GM21825 (cell line): Measurements from ENCODE around the gene ACSS3.
A peak's percentile ranks its signal among the peaks of the same experiment; 100 is the strongest.
"Not testable (repeated sequence)": the region's sequence is repeated elsewhere in the genome, so short reads cannot be mapped to it uniquely, and the experiment has no call there.

Experiments
- ATAC-seq: cut with Tn5 transposase; IDR thresholded peaks from one replicate; pipeline ENCODE4 v1.9.1; 2021; ENCODE audit warnings: mild to moderate bottlenecking, moderate library complexity; ENCODE audit not compliant: unreplicated experiment

The ACSS3 gene

GRCh38 chr12:81094718-81095360, 17.0 kb downstream of the ACSS3 start:
- ATAC-seq, result no peak

DNA sequence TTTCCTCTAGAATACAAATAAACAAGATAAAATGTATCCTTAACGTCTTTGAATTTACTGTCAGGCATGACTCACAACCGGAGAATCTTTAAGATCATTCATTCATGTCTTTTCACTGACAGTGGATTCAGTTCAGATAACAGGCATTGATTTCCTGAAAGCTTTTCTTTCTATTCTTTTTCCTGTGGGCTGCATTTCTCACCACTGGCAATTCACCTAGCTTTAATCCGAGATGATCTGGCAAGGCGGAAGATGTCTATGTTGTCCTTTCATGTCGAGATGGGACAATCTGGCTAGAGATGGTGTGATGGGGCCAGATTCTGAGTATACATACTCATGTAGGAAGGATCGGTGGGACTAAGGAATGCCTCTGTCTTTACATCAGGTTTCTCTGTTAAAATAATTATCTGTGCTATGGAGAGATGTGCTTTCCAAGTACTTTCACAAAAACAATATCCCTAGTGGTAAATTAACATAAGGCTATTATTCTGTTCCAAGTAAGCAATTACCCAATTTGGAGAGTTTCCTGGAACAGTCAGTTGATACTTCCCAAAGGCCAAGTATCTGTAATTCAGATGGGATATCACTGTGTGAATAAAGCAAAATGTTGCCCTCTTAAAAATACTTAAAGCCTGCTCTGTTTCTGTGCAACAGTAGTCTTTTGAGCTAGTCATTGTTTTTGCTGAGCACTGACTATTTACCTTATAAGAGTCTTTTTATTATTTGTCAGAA, 17.8 kb downstream of the ACSS3 start:
- no peak for ATAC-seq

- no peak for ATAC-seq
These were observed 27.8 kb downstream of the ACSS3 start for GRCh38 chr12:81105687-81106086.

DNA sequence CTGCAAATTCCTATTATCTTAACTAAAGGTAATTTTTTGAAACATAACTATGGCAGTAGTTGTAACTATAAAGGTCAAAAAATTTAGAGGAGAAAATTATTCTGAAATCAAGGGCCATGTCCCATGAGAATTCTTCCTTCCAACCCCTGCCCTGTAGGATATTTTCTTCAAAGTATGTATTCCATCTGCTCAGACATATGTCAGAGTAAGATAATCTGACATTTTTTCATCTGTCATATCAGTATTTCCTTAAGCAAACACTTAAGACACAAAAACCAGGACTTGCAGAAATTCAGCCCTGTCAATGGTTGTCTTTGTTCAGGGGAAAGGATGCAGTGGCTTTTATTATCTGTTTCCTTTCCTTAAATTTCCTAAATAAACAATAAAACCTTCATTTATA, 36.3 kb downstream of the ACSS3 start:
- ATAC-seq, result no peak

DNA sequence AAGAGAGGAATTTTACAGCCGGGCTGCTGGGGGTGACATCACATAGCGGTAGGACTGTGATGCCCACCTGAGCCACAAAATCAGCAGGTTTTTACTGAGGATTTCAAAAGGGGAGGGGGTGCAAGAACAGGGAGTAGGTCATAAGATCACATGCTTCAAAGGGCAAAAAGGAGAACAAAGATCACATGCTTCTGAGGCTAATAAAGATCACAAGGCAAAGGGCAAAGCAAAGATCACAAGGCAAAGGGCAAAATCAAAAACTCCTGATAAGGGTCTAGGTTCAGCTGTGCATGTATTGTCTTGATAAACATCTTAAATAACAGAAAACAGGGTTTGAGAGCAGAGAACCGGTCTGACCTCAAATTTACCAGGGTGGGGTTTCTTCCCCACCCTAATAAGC, 41.2 kb downstream of the ACSS3 start:
- ATAC-seq, result not testable (repeated sequence)

DNA sequence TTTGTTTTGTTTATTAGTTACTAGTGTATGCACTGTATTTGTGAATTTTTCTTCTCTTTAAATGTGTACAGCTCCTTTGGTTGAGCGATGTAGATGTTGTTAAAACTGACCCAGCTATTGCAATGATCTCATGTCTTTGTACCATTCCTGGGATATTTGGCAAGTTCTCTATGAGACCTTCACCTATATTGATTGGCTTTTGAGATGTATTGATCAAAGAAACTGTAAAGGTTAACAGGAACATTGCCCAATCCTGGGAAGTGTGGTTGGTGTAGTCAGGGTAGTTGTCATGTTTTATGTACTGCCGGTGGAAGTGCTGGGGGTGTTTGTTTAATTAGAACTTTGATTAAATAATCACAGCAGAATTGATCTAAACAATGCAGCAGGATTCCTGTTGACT, 43.1 kb downstream of the ACSS3 start:
- no peak for ATAC-seq

GRCh38 chr12:81123611-81124010, 45.7 kb downstream of the ACSS3 start:
- no peak for ATAC-seq

DNA sequence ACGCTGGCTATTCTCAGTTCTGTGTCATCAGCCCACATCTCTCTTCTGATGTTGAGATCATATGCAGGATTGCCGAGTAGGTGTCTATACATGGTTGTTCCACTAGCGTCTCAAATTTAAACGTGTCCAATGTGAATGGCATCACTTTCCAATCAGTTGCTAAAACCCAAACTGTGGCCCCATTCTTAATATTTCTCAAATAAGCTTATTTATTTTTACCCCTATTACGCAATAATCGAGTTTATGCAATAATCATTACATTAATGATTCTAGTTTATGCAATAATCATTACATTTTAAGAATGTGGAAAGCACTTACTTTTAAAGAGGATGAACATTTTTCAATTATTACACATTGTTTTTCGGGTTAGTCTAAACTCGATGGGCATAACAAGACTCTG, 47.8 kb downstream of the ACSS3 start:
- ATAC-seq, result no peak

GRCh38 chr12:81128930-81129554, 51.2 kb downstream of the ACSS3 start:
- ATAC-seq, result peak; percentile 91

DNA sequence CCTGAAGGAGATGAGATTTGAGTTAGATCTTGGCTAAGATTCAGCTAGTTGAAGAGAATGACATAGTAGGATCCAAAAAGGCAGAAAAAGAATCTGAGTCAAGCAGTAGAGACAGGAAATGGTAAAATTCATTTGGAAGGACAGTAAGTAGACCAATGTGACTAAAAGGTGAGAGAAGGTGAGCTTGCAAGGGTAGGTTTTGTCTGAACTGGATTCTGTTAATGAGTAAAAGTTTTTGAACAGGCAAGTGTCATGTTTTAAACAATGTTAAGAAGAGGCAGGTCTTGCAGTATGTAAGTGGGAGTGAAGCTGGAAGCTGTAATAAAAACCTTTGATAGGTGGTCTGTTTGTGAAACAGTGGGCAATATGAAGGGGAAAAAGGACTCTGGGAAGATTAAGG, 58.6 kb downstream of the ACSS3 start:
- no peak for ATAC-seq

DNA sequence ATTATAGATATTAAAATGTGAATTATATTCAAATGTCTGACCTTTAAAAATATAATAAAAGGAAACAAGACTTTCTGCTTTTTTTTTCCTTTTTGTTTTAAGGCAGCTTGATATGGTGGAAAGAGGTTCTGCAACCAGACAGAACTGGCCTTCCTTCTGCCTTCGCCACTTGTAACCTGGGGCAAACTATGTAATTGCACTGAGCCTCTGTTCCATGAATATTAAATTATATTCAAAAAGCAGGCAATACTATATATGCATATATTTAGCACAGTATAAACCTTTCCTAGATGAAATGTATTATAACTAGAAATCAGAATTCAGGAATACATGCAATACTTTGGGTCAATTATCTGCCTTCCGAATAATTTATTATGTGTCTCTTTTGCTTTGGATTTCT, 59.9 kb downstream of the ACSS3 start:
- no peak for ATAC-seq

DNA sequence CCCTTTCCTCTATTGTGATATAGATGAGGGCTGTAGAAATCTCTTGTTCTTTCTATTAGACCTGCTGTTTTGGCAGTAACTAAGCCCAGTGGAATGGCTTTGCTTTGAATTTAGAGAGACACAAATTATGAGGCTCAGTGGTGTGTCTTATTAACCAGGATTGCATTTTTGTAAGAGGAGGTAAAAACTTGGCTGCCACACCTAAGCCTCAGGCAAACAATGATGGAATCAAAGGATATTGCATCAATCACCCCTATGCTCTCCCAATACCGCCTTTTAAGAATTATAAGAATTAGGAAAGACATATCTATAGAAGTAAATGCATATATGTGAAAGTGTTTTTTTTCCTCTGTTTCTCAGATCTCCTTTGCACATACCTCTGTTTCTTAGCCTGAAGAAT, 63.3 kb downstream of the ACSS3 start:
- no peak for ATAC-seq

GRCh38 chr12:81143057-81143456, 65.2 kb downstream of the ACSS3 start:
- ATAC-seq, result no peak

DNA sequence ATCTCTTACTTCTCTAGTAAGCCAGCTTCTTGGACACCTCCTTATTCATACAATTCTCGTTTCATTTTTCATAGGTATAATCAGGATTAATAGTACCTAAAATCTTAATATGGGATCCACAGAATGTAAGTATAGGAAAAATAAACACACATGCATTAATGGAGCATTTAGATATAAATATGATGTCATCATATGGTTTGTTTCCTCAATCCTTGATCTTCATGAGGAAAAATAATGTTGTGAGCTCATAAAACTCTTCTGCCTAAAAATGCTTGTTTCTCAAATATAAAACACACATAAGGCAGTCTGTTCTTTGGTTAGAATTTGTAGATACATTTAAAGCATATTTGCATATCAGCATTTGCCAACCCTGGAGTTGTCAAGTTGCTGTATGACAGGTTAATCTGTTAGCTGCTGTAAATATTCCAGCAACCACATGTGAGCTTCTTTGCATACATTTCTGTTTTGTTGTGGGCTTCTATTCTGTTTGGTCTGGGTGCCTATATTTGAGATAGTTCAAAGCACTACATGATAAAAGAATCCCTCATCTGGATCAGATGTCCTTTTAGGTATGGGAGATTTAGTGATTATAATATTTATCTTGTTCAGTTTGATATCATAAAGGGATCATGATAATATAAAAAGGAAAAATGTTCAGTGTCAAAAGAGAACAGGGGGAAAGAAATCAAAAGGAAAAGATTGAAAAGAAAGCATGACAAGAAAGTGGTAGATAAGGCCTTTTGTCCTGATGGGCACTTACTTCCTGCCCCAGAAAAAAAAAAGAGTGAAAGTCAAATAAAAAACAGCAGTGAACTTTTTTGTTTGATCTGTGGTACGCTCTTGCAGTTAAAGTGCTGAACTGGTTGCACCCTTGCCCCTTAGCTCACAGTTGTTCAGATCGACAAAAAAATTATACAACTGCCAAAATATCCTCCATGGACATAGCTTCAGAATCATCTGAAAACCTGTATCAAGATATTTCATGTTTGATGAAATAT, 68.6 kb downstream of the ACSS3 start:
- ATAC-seq, result no peak

GRCh38 chr12:81147292-81147919, 69.5 kb downstream of the ACSS3 start:
- no peak for ATAC-seq

DNA sequence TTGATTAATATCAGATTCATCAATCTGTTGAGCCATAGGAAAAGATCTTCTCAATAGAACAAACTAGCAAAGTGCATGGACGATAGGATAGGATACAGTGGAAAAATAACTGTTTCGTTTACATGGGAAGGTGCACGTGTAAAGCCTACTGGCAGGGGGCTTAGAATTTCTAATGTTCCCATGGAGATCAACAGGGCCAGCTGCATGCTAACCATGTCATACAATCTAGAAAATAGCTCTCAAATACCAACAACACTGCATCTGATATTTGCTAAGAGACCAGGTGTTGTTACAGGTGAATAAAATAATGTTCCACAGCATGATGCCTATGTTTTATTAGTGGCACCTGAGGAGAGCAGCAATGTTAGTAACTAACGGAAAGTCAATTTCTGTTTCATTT, 72.5 kb downstream of the ACSS3 start:
- no peak for ATAC-seq

DNA sequence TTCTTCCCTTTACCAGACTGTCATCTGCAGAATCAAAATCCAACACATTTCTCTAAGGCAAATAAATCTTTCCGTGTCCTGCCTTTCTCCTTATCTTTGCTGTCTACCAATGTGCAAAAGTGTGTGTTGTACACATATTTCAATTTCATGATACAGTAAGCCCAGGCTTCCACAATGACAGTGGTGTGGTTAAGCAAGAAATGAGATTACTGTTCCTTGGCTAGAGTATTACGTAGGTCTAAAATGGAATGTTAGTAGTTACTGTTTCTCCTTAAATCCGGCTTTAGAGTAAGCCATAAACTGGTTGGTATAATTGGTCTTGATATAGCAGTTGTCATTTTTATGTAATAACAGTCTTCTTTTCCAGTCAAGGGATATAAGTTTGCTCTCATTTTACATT, 82.0 kb downstream of the ACSS3 start:
- ATAC-seq, result no peak

DNA sequence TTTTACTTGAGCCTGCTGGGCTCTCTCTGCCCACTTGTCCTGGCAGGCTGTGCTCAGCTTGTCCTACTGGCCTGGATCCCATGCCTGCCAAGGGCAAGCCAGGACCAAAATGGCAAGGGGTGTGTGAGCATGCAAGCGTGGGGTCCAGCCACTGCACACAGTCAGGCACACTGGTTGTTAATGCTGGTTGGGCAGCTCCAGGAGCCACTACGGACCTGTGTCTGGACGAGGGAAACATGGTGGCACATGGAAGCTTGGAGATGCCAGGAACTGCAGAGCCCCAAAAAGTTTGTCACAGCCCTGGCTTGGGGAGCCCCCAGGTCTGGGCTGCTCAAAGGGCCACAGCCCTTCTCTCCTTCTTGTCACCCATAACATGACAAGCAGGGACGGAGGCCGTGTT, 83.8 kb downstream of the ACSS3 start:
- ATAC-seq, result no peak

GRCh38 chr12:81162391-81163136, 84.7 kb downstream of the ACSS3 start:
- no peak for ATAC-seq

DNA sequence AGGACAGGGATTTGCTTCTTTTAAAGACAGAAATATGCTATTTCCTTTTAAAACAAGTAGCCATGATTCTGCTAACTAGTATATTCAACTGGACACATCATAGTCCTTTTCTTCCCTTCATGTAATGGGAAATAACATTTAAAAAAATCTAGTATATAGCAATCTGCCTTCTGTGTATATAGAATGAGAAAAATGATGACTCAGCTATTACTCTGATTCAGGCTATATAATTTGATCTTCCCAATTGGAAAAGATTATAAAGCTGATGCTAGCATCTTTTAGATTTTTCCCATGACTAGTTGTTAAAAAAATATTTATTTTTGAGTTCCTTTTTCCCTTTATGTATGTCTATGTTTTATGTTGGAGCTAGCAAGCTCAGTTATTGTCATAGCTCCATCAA, 86.9 kb downstream of the ACSS3 start:
- ATAC-seq, result no peak
